ENCODE results near the gene SLC12A7.

SLC12A7 gene

DNA sequence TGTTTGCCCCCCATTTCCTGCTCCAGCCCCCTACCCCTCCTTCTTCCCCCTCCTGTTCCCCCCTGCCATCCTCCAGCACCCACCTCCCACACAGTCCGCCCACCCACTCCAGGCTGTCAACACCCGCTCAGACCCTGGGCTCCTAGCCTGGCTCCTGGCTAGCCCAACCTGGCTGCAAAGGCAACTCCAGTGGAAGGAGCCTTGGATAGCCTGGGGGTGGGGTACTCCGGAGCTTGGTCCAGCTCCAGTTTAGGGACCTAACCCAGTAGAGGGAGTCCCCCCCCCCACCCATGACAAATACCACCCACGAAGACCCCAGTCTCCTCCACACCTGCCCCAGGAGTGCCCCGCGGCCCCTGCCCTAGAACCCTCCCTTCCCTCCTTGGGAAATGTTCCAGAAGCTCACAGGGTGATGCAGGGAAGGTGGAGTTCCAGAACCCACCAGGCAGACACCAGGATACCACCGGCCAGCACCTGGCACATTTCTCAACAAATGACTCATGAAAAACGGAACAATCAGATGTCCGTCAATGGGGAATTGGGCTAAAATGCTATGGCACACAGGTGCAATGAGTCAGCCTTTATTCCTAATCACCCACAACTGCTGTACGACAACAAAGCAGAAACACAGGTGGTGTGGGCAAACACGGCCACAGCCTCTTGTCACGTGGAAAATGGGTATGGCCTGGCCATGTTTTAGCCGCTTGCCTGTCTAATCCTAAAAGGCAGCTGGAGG lies 901 bp upstream of the SLC12A7 start:
- peak in 1 of 56 donors; percentile 25 for DNase-seq

DNA sequence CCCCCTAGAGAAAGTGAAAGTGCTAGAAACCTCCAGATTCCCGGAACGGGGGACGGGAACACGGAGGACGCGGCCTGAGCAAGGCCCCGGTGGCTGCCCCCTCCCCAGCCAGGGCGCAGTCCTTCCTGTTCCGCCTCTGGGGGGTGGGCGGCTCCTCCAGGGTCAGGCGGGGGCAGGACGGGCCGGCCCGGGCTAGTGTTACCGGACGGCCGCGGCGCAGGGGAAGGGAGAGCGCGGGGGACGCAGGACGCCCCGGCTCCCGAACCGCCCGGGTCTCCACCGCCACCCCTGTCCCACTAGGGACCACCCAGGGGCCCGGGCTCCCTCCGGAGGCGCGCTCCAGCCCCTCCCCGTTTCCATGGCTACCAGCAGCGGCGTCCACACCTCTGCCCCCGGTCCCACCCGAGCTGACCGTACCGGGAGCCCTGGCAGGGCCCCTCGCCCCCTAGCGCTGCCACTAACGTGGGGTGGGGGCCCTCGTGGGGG lies 579 bp downstream of the SLC12A7 start:
- DNase-seq = peak in 3 of 56 donors; percentile 23 to 28 (median 25)

DNA sequence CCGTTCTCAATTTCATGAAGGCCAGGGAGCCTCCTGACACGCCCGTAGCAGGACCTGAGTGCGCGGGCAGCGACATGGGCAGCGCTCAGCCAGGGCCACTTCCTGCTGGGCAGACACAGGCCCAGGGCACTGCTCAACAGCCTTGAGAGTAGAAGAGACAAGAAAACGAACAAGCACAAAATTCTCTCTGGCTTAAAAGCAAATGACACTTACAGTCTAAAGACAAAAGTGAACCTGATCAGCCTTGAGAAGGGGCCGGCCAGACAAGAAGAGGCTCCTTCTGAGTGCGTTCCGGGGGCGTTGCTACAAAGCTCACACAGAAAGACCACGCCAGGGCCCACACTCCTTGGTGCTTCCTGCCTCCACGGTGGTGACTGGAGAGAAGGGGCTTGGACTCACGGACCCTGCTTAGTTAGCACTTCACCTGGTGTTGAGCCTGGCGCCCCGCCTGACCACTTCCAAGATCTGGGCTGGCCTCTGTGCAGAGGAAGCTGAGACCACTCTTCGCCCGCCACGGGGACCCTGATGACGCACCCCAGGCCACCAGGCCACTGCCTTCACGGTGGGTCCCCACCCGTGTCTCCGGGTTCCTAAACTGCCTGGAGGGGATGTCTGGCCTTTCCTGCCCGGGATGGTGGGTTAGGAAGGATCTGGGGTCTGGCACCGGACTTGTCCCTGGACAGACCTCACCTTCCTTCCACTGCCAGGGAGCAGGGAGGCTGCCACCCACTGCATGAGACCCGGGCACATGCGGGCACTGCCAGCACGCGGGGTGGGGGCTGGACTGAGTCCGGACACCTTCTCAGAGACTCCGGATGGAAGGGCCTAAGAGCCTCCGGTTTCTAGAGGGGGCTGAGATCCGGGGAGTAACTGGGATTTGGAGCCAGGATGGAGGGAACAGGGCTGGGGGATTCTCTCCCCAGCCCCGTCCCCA lies 1.3 kb downstream of the SLC12A7 start:
- peak in 4 of 56 donors; percentile 12 to 31 (median 15) for DNase-seq

DNA sequence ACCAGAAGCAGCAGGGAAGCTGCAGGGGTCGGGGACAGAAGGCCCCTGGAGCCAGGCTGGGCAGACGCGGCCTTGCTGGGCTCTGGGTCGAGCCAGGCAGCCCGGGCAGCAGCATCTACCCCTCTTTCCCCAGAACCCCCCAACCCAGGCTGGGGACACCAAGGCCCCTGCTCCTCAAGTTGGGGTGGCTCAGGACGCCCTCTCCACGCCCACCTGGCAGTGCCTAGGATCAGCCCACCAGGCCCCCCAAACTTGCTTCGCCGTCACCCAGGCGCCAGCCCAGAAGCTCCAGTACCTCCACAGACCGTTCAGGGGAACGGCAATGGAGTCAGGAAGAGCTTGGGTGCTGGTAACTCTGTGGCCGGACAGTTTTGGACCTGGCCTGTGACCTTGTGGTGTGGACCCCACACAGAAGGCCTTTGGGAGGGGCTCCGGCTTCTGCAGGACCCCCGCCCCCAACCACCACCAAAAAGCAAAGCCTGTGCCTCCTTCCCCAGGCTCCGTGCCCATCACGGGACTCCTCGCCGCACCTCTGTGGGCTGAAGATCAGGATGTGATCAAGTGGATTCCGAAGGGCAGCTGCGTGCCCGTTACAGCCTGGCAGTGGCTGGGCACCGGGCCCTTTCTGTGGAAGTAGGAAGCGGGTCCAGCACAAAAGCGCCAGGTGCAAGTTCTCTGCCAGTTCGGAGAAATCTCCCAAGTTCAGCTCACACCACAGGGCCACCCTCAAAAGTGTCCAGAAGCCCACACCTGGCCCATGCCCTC lies 2.1 kb downstream of the SLC12A7 start:
- DNase-seq = no peak

DNA sequence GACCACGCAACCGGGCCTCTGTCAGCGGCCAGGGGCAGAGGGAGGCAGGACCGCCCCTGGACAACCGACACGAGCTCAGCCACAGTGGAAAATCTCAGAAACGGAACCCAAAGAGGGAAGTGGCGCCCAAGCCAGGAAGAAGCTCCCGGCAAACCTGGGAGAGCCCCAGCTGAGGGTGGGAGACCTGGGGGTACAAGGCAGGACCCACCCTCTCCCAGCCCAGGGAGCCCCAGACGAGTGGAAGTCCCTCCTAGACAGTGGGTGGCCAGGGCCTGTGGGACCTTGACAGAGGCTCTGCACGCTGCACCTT lies 3.0 kb downstream of the SLC12A7 start:
- DNase-seq = peak in 10 of 56 donors; percentile 5 to 34 (median 16)

DNA sequence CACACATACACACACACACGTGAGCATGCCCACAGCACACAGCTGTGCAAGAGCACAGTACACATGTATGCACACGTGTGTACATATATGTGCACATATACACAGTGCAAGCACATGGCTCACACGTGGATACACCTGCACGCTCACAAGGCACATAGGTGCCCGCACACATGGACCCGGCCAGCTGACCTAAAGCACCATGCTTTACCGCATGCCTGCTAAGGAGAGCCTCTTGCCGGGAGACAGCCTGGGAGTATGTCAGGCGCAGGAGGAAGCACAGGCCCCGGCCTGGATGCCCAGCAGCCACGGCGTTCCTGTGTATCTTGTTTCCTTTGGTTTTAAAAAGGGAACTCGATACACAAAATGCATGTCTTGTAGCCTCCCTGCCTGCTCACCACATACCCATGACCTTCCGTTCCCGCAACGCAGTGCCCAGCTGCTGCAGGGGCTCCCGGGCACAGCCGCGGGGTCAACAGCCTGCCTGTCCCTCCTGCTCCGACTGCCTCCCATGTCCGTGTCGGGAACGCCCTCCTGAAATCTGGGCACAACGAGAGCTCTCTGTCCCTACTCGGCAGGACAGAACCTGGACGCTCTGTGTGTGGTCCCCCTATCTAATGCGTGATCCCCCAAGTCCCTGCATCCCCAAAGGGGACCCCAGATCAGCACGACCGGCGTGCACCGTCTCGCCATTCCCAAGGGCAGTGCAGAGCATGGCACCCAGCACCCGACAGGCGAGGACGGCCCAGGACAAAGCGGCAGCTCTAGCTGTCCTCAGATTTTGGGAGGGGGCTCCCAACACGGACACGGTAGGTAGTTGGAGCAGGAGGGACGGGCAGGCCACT lies 3.6 kb downstream of the SLC12A7 start:
- peak in 2 of 56 donors; percentile 18 to 34 for DNase-seq

DNA sequence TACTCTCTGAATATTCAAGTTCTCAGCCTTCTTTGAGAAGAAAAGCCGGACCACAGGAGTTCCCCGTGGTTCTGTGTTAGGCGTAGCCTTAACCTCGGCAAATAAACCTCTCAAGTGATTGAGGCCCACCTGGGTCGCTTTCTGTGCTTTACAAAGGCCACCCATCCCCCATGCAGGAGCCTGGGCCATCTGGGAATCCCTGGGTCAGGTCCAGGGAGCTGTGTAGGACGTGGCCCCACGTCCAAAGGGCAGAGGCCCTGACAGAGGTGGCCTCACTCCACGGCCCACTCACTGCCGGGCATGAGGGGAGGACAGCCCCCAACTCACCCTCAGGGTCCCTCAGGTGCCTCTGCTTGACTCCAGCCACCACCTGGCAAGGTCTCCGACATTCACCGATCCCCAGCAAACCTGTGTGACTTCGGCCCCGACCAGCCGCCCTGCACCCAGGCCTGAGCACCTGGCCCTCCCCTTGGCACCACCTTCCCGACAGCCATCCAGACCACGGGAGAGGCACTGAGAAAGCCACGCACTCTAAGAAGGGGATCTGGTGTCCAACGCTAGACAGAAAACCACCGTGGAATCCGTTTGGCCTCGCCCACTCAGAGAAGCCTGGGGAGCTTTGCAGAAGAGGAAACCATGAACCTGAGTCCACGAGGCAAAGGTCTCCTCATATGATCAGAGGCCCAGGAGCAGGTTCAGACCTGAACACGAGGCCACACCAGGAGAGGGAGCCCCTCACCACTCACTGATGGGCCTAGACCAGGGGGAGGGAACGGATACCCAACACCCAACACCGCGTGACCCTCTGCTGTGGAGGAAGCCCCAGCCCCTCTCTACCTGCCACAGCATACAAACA lies 4.5 kb downstream of the SLC12A7 start:
- DNase-seq = no peak

DNA sequence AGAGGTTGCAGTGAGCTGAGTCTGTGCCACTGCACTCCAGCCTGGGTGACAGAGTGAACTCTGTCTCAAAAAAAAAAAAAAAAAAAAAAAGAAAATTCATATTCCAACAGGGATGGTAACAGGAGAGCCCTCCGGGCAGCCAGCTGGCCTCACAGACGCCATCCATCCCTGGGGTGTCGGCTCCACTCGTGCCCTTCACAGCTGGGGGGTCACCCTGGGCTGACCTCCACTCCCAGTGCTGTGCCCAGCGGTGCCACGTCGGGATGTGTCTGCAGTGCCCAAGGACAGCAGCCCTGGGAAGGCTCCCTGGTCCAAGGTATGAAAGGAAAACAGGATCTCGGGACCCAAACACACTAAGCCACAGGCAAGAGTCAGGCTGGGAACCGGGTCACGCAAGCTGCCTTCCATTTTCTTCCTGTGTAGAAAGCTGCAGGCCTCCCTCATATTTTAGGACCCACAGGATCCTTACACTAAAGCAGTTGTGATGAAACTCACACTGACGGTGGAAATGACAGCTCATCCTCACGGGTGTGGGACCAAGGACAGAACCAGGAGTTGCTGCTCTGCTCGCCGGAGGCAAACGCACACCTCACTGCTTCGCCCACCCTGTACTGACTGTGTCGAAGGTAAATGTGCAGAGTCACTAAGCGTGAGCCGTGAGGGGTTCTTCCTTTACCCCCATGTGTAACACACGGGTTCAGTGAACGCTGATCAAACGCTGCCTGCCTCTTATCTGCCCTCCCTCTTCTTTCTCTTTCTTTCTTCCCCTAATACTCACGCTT lies 5.3 kb downstream of the SLC12A7 start:
- DNase-seq = no peak

DNA sequence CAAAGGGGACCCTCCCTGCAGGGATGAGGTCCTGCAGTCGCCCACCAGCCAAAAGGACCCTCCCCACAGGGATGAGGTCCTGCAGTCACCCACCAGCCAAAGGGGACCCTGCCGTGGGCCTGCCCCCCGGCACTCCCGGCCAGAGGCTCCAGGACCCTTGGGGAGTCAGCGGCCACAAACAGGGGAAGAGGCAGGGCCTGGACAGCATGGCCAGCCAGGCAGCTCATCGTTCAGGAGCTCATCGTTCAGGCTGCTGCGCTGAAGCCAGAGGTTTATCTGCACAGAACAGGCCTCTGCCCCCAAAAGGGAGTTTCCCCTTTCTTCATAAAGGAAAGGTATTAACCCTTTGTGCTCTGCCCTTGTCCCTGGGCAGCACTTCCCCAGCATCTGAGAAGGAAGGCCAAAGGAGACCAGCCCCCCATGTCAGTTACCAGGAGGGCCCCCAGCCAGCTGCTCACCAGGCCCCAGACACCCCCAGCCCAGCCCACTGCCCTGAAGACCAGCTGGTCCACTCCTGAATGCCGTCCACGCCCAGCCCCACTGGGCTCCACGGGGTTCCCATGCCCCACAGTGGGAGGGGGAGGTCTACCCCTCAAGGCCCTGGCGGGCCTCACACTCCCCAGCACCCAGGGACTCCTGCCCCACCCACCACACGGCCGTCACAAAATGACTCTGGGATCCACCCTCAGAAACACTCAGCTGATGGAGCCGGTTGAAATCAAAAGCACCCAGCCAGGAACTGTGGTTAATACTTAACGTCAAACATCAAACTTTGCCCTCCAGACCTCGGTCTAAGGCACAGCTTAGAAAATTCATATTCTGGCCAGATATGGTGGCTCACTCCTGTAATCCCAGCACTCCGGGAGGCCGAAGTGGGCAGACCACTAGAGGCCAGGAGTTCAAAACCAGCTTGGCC lies 6.3 kb downstream of the SLC12A7 start:
- no peak for DNase-seq

DNA sequence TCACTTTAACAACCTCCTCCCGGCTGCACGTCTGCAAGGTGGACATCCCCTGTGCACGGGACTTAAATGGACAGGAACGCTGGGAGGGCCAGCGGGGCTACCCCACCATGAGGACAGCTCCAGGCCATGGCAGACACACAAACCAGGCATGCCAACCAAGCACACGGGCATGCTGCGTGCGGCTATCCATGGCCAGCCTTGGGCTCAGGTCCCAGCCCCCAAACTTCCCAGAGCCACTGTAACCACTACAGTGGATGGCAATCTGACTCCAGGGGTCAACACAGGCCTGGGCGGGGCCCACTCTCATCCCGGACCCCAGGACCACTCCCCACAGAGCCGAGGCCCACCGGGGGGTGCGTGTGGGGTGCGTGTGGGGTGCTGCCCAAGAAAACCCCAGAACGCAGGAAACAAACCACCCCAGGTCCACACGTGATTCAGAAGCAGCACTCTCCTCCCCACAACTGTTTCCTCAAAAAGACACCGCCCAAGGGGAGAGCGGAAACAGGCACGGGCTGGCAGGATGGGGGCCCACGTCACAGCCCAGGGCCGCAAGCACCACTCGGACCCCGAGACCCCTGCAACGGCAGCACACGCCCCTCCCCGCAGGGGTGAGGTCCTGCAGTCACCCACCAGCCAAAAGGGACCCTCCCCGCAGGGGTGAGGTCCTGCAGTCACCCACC lies 7.4 kb downstream of the SLC12A7 start:
- DNase-seq = no peak

DNA sequence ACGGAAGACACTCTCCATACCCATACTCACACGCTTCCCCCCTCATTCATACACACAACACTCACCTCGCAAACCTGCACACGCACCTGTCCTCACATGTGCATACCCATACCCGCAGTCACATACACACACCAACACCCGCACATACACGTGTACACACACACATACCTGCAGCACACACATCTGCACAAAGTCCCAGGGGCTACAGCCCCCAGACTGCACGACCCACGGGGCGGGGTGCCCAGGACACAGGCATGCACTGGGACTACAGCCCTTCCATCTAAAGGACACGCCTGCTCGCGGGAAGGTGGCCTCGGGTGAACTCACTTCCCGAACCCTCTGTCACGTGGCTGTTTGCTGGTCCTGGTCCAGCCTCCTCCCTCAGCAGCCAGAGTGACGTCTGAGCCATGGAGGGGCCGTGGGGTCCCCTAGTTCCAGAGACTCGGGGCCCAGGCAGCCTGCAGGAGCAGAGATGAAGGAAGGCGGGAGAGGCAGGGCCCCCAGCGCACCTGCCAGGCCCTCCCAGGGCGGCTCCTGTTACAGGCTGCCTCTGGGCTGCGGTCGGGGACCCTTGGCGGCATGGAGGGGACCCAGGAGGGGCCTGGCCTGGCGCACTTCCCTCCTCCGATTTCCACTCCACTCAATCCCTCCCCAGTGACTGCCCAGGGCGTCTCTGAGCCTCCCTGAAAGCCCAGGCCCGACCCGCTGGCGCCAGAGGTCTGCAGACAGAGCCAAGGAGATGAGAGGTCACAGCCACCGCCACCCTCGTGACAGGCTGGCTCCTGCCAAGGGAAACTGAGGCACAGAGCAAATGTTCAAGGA lies 8.1 kb downstream of the SLC12A7 start:
- peak in 16 of 56 donors; percentile 3 to 56 (median 24) for DNase-seq

DNA sequence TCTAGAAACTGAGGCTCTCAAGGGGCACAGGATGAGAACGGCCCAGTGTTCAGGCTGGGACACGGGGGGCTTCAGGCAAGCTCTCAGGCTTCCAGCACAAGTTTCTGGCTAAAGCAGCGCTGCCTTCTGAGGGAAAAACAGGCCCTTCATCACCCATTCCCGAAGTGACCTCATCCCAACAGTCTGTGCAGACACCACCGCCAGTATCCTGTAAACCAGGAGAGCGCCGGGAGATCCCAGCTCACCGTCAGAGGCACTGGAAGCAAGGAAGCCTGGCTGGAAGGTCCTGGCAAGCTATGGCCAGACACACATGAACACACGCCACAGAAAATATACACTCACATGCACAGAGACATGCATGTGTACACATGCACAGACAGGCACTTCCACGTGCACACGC lies 8.8 kb downstream of the SLC12A7 start:
- DNase-seq = no peak

DNA sequence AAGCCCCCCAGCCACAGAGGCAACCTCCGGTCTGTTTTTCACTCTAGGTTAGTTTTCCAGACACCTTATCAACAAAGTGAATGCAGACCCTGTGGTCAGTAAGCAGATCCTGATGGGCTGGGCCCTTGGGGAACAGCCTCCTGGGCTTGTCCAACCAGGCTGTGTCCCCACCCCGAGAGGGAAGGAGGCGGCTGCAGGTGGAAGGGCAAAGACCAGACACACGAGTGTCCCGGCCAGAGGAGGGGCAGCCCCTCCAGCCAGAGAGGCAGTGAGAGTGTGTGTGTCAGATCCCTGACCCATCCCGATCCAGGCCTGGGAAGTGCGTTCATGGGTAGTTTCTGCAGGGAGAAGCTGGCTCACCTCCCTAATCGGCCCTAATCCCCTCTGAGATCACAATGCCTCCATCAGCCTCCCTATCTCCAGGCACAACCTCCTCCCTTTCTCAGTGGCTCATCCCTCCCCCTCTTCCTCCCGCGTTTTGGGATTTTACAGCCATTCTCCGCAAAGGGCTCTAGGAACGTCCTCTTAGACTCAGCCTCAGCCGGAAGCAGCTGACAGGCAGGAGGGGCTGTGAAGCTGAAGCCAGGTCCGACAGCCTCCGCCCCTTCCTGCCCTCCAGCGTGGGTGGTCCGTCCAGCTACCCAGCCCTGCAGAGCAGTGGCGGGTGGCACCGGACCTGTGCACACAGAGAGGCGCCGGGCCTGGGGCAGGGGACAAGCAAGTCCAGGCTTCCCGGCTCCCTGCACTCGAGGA lies 9.7 kb downstream of the SLC12A7 start:
- DNase-seq = peak in 1 of 56 donors; percentile 9

DNA sequence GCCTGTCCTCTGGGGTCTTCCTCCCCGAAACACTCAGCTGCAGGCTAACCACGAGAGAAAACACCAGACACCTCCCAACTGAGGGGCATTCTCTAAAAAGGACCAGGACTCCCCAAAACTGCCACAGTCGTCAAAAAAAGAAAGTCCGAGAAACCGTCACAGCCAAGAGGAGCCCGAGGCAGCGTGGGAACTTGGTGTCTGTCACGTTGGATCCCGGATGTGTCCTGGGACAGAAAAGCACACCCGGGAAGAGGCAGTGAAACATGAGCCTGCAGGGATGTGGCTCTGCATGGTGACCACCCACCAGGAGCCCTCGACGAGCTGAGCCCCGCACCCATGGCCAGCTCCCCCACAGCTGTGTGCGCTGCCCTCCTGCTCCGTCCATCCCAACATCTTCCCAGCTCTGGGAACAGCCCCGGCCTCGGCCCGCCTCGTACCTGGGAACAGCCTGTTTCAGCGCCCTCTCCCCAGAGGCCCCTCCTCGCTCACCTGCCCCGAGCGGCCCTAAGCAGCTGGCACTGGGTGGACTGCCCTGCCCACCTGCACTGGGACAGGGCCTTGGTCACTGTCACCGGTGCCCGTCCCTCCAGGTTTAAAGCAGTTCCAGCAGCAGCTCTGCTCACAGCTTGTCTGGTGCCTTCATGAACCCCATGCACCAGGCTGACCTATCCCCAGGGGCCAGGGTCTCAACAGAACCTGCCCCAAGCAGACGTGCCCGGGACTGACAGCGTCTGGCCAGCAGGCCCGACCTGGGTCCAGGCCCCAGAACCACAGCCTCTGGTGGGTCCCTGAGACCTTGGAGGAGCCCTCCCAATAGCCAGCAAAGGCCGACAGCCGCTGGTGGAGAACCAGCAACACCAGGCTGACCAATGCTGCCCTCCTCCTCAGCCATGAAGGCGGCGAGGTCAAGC lies 10.9 kb downstream of the SLC12A7 start:
- DNase-seq = no peak
